HepG2 (cell line): Measurements from ENCODE around the gene DRAP1. TPM values are rescaled to one million over a fixed set of nuclear protein-coding genes. Genes with fewer than 3 reads are reported as not detected.

Experiments
- ATAD3A ChIP-seq: sonication (generic); formaldehyde crosslinking; IDR thresholded peaks from 2 replicates; pipeline ENCODE4 v1.4.0; 2020; ENCODE audit warnings: missing genetic modification reagents
- ERF ChIP-seq: IDR thresholded peaks from 2 replicates; pipeline ENCODE4 v1.6.1; 2018; ENCODE audit warnings: missing biosample characterization, missing genetic modification reagents
- GATA4 ChIP-seq: sonication (generic); IDR thresholded peaks from 2 replicates; pipeline ENCODE4 v1.6.1; 2016; ENCODE audit warnings: antibody characterized with exemption, low read depth, borderline replicate concordance
- HNRNPUL1 ChIP-seq: fragments of 200-400 bp; formaldehyde crosslinking; IDR thresholded peaks from 2 replicates; pipeline ENCODE4 v1.6.1; 2017; ENCODE audit warnings: low read depth, mild to moderate bottlenecking, low read length, moderate library complexity
- ISX ChIP-seq: sonication (generic); formaldehyde crosslinking; conservative IDR thresholded peaks from 2 replicates; pipeline ENCODE4 v1.5.0; 2020; ENCODE audit warnings: missing genetic modification reagents
- KDM2A ChIP-seq: sonication (generic); formaldehyde crosslinking; IDR thresholded peaks from 2 replicates; pipeline ENCODE4 v1.4.0; 2020; ENCODE audit warnings: low read depth, missing genetic modification reagents, borderline replicate concordance
- KLF15 ChIP-seq: sonication (generic); formaldehyde crosslinking; IDR thresholded peaks from 2 replicates; pipeline ENCODE4 v1.8.1; 2023; ENCODE audit warnings: borderline replicate concordance, mild to moderate bottlenecking, inconsistent platforms, missing genetic modification reagents, mixed read lengths
- MBNL3 ChIP-seq: fragments of 250-450 bp; sonication (Bioruptor Pico); conservative IDR thresholded peaks from 2 replicates; pipeline ENCODE4 v1.8.0; 2022; ENCODE audit warnings: mild to moderate bottlenecking, inconsistent platforms
- RBFOX2 ChIP-seq: fragments of 200-400 bp; formaldehyde crosslinking; IDR thresholded peaks from 2 replicates; pipeline ENCODE4 v1.6.1; 2017; ENCODE audit warnings: low read depth, mild to moderate bottlenecking, low read length
- SRY ChIP-seq: sonication (generic); formaldehyde crosslinking; IDR thresholded peaks from 2 replicates; pipeline ENCODE4 v1.8.0; 2022; ENCODE audit warnings: mild to moderate bottlenecking, missing genetic modification reagents
- TFE3 ChIP-seq: IDR thresholded peaks from 2 replicates; pipeline ENCODE4 v1.6.1; 2016
- YEATS4 ChIP-seq: sonication (generic); formaldehyde crosslinking; IDR thresholded peaks from 2 replicates; pipeline ENCODE4 v1.4.0; 2020; ENCODE audit warnings: missing genetic modification reagents, borderline replicate concordance
- ZBTB34 ChIP-seq: sonication (generic); formaldehyde crosslinking; IDR thresholded peaks from 2 replicates; pipeline ENCODE4 v1.8.0; 2022; ENCODE audit warnings: mild to moderate bottlenecking, missing genetic modification reagents
- ZFP82 ChIP-seq: sonication (generic); formaldehyde crosslinking; IDR thresholded peaks from 2 replicates; pipeline ENCODE4 v1.5.1; 2020; ENCODE audit warnings: mild to moderate bottlenecking, missing genetic modification reagents, borderline replicate concordance
- ZFP90 ChIP-seq: sonication (generic); formaldehyde crosslinking; IDR thresholded peaks from 2 replicates; pipeline ENCODE4 v1.8.0; 2022; ENCODE audit warnings: missing genetic modification reagents, mild to moderate bottlenecking, inconsistent platforms, borderline replicate concordance
- ZKSCAN5 ChIP-seq: sonication (generic); formaldehyde crosslinking; IDR thresholded peaks from 2 replicates; pipeline ENCODE4 v1.5.1; 2020; ENCODE audit warnings: mild to moderate bottlenecking, missing genetic modification reagents
- ZNF343 ChIP-seq: sonication (generic); formaldehyde crosslinking; IDR thresholded peaks from 2 replicates; pipeline ENCODE4 v1.4.0; 2020; ENCODE audit warnings: mild to moderate bottlenecking, missing genetic modification reagents
- ZNF501 ChIP-seq: sonication (generic); formaldehyde crosslinking; IDR thresholded peaks from 2 replicates; pipeline ENCODE4 v1.5.1; 2020; ENCODE audit warnings: mild to moderate bottlenecking, moderate library complexity, missing genetic modification reagents
- ZNF503 ChIP-seq: sonication (generic); formaldehyde crosslinking; IDR thresholded peaks from 2 replicates; pipeline ENCODE4 v1.4.0; 2020; ENCODE audit warnings: missing genetic modification reagents
- ZNF552 ChIP-seq: sonication (generic); formaldehyde crosslinking; IDR thresholded peaks from 2 replicates; pipeline ENCODE4 v1.9.0; 2022; ENCODE audit warnings: missing genetic modification reagents, mild to moderate bottlenecking, borderline replicate concordance
- ZNF737 ChIP-seq: sonication (generic); formaldehyde crosslinking; IDR thresholded peaks from 2 replicates; pipeline ENCODE4 v1.5.0; 2020; ENCODE audit warnings: missing genetic modification reagents, mild to moderate bottlenecking, borderline replicate concordance
- ZNF740 ChIP-seq: sonication (generic); formaldehyde crosslinking; IDR thresholded peaks from 2 replicates; pipeline ENCODE4 v1.4.0; 2020; ENCODE audit warnings: missing genetic modification reagents
- ZNF776 ChIP-seq: sonication (generic); formaldehyde crosslinking; IDR thresholded peaks from 2 replicates; pipeline ENCODE4 v1.4.0; 2020; ENCODE audit warnings: mild to moderate bottlenecking, missing genetic modification reagents
- polyA plus RNA-seq, 8 experiments: library from polyadenylated mRNA; depleted of rRNA in 3 of 8; stranded (reverse) in 7 of 8; unstranded in 1 of 8; fragments of >200 nt; fragmentation: Illumina TruSeq in 4 of 8; extraction: Trizol in 4 of 8; gene quantifications; 2 replicates each; pipeline versions ENCODE4 v1.2.1 to v1.2.3, GENCODE V29; 2011 to 2016; ENCODE audit warnings: low read depth in 4 of 8, missing spikeins in 1 of 8, mixed read lengths in 1 of 8; ENCODE audit not compliant: insufficient read depth in 1 of 8
- total RNA-seq, 5 experiments: library from RNA; depleted of rRNA; stranded (reverse); fragments of >200 nt; fragmentation: Illumina TruSeq; extraction: Trizol; gene quantifications; 2 replicates each; pipeline ENCODE4 v1.2.3, GENCODE V29; 2016; ENCODE audit warnings: low read depth in 1 of 5

DRAP1 gene
- total and polyA plus RNA-seq, 2 of the 13 experiments (the other 11 are each of a cell fraction or from before 2014, with no cell fraction given), result 46.8 to 52.3 TPM

- no peak; the same call in 1 of the 2 replicates for TF ChIP-seq ZFP82 (CRISPR knock-in tag)
- no peak; the same call in 1 of the 2 replicates for TF ChIP-seq TFE3 (CRISPR knock-in tag)
- no peak for TF ChIP-seq HNRNPUL1
- peak; percentile 16; the same call in 1 of the 2 replicates for TF ChIP-seq RBFOX2
- TF ChIP-seq ERF, result peak; percentile 54; the same call in 1 of the 2 replicates
- no peak for TF ChIP-seq ZNF737 (CRISPR knock-in tag)
- TF ChIP-seq ZKSCAN5 (CRISPR knock-in tag), result no peak
- no peak for TF ChIP-seq ATAD3A (CRISPR knock-in tag)
- TF ChIP-seq KDM2A, result peak; percentile 96
- no peak for TF ChIP-seq ZBTB34
- TF ChIP-seq KLF15 (CRISPR knock-in tag), result no peak
- no peak for TF ChIP-seq ZNF776 (CRISPR knock-in tag)
- TF ChIP-seq ZNF503 (CRISPR knock-in tag), result 0 out of 2 replicates have a peak, but pooled peaks have one; percentile 28
- TF ChIP-seq SRY (CRISPR knock-in tag), result no peak
- peak; percentile 36; the same call in 1 of the 2 replicates for TF ChIP-seq GATA4
- TF ChIP-seq ZNF343 (CRISPR knock-in tag), result 0 out of 2 replicates have a peak, but pooled peaks have one; percentile 3
- TF ChIP-seq ZNF552, result no peak
- no peak for TF ChIP-seq ZNF501 (CRISPR knock-in tag)
- TF ChIP-seq ISX (CRISPR knock-in tag), result no peak
- TF ChIP-seq MBNL3 (CRISPR knock-in tag), result no peak
- TF ChIP-seq ZNF740 (CRISPR knock-in tag), result 0 out of 2 replicates have a peak, but pooled peaks have one; percentile 71
- TF ChIP-seq ZFP90 (CRISPR knock-in tag), result peak; percentile 44; the same call in 1 of the 2 replicates
- peak; percentile 70; the same call in 1 of the 2 replicates for TF ChIP-seq YEATS4 (CRISPR knock-in tag)
Measured at GRCh38 chr11:65891219-65892136, 27.7 kb upstream of the DRAP1 start (continued).
